HG02840 (cell line): ENCODE results near the gene CYB5R3.
"Not testable (repeated sequence)": the region's sequence is repeated elsewhere in the genome, so short reads cannot be mapped to it uniquely, and the experiment has no call there.

Experiments used
- ATAC-seq: cut with Tn5 transposase; IDR thresholded peaks from one replicate; pipeline ENCODE4 v1.9.1; 2021; ENCODE audit warnings: mild to moderate bottlenecking, moderate library complexity, moderate number of reproducible peaks; ENCODE audit not compliant: unreplicated experiment, low FRiP score

CYB5R3 gene

DNA sequence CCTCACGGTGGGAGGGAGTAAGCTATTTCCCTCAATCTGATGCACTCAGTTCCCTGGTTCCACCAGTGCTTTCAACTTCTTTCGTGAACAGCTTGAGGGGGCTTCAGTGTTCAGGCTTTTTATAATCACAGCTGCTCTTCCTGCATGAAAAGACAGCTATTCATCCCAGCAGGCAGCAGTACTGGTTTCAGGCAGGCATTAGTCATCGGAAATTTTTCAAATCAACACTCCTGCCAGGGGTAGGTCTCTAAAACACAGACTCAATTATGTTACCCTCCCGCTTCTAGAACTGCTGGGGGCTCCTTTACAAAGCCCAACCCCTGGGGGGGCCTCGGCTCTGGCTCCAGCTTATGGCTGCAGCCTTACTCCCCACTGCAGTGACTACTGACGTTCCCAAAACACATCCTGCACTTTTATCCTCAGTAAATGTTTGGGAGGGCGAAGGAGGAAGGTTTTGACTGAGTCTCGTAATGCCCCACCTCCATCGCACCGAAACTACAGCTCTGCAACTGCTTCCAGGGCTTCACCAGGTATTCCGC, 40.3 kb downstream of the CYB5R3 start:
- no peak for ATAC-seq

DNA sequence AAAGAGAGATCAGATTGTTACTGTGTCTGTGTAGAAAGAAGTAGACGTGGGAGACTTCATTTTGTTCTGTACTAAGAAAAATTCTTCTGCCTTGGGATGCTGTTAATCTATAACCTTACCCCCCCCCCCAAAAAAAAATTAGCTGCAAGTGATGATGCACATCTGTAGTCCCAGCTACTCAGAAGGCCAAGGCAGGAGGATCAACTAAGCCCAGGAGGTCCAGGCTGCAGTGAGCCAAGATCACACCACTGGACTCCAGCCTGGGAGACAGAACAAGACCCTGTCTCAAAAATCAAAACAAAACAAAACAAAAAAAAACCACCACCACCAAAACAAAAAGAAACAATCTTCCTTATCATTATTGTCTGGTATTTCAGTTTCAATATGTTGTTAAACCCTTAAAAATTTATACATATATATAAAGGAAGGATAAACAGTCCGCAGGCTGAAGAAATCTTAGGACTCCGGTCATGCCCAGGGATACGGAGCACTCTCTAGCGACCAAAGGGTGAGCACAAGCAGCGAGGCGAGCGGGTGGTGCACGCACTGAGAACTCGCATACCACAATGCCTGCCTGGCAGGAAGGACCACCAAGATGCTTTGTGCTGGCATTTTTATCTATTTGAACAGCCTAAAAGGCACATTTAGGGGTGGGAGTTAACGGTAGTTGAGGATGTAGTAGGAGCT, 40.9 kb downstream of the CYB5R3 start:
- no peak for ATAC-seq

DNA sequence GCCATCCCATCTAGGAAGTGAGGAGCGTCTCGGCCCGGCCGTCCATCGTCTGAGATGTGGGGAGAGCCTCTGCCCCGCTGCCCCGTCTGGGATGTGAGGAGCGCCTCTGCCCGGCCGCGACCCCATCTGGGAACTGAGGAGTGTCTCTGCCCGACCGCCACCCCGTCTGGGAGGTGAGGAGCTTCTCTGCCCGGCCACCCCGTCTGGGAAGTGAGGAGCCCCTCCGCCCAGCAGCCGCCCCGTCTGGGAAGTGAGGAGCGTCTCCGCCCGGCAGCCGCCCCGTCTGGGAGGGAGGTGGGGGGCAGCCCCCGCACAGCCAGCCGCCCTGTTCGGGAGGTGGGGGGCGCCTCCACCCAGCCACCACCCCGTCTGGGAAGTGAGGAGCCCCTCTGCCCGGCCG, 41.6 kb downstream of the CYB5R3 start:
- ATAC-seq = not testable (repeated sequence)

DNA sequence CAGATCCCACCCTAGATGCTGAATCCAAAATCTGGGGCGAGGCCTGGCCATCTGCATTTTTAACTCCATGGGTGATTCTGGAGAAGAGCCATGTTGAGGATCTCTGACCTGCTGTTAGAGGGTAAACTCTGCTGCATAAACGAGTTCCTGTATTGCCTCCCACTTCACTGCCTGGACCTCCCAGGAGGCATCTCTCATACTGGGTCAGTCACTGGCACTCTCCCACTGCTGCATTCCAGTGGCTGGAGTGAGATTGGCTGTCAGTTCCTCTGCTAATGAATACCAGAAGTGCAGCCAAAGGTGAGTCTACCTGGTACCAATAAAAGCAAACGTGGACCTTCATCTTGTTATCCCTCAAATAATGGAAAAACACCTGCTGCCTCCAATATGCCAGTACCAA, 44.8 kb downstream of the CYB5R3 start:
- no peak for ATAC-seq

DNA sequence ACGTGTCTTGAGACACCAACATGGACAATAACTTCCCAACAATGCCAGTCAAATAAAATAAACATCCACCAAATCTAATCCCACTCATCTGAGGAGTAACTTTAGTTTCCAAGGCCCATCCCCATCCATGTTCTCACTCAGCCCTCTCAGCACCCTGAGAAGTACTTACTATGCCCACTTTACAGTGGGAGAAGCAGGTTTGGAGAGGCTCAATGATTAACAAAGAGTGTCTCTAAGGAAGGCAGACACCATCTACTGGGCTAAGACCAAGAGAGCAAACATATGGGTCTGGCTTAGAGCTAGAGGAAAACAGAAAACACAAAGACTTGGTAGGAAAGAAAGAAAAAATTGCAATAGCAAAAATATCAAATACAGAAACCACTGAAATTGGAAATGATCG, 45.8 kb downstream of the CYB5R3 start:
- ATAC-seq = no peak

DNA sequence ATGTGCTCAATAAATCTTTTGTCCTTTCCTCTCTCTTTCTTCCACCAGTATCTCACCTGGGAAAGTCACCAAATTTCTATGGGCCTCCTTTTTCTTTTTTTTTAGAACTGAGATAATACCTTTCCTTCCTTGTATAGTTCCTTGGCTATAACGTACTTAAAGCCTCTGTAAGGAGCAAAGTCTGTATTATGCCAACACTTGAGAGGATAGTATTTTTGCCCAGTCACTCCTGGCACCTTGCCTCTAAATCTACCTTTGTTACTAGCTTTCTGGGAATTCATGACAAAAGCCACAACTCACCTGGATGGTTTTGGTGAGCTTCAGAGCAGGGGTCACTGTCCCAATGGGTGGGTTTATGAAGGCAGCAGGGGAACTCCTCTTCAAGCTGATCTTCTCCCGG, 46.7 kb downstream of the CYB5R3 start:
- no peak for ATAC-seq

DNA sequence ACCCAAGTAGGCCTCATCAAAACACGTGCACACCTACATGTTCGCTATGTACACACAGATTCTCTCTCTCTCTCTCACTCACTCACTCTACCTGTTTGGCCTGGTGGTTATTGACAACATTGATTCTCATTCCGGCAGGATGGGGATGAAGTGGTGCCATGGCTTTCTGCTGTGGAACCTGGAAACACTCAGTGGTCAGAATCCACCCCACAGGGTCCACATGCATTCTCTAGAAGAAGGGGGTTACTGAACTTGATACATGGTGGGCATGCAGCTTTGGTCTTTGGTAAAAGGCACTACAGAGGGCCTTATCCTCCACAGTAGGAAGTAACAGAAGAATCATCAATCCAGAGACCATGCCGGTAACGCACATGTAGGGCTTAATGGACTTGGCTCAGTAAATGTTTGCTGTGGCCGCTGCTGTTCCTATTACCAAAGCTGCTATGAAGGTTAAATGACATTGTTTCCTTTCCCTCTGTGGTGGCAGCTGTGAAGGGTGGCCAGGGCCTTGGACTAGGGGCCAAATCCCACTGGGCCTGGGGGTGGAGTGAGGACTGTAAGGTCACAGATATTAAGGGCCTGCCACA, 47.2 kb downstream of the CYB5R3 start:
- no peak for ATAC-seq

DNA sequence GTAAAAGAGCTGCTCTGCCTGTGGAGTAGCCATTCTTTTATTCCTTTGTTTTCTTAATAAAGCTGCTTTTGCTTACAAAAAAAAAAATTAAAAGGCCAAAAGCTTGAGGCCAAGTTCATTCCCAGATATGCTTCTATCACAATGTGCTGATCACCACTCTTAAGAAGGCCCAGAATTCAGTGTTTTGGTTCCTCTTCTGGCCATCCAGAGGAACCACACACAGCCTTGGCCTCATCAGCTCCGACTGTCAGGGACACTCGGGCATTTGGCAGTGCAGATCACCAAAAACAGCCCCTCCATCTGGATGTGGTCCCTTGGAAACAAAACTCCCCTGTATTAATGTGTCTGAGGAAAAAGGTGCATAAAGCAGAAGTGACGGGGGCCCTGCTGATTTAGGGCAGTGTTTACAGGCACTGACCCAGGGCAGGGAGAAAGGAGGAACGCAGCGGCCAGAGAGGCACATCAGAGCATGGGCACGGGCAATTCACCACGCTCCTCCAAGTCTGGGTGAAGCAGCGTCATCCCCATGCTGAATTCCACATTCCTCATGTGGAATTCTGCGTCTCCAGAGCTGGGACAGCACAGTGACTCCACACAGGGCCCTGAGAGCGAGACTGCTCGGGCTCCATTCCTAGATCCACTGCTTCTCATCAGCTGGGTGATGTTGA, 52.2 kb downstream of the CYB5R3 start:
- ATAC-seq = no peak

DNA sequence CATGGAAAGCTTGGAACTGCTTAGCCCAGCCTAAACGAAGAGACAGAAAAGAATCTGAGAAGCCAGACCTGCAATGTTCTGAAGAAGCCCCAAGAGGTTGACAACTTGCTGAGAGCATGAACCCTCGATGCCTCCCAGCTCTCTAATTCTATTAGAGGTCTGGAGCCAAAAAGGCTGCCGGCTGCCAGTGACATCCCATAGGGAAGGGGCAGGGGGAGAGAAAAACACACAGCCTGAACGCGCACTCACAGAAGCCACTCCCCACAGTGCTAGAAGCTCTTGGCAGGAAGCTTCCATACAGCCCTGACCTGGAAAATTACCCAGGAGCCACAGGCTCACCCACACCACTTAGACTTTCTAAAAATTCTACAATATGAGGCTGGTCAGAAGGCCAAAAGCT, 52.9 kb downstream of the CYB5R3 start:
- ATAC-seq = no peak

DNA sequence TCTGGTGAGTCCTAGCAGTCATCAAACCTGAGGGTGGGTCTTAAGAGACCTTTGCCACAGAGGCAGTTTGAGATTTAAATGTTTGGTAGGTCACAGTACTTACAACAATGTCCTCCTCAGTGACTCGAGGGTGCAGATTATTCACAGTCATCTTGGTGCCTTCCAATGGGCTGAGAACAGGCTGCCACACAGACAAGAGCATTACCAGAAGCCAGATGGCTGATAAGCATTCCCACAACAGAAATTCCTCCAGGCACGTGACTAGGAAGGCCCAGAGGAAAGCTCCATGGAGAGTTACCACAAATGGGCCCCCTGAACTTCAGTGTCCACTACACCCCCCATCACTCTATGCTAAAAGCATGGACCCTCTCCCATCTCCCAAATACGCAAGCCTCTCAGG, 53.8 kb downstream of the CYB5R3 start:
- ATAC-seq = no peak

DNA sequence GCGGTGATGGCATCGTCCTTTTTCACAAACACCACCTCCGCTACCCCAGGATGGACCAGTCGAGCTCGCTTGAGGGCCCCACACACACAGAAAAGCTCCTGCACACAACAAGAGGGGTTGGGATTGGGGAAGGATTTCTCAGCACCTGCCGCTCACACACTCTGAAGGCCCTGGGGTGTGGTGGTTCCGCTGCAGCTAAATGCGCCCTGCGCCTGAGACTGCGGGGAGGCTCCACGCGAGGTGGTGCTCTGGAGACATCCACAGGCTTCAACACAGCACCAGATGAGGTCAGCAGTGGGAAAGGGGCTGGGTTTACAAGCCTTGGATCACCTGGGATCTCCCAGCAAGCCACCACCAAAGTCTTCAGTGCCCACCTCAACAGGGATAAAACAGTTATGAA, 57.2 kb downstream of the CYB5R3 start:
- no peak for ATAC-seq

DNA sequence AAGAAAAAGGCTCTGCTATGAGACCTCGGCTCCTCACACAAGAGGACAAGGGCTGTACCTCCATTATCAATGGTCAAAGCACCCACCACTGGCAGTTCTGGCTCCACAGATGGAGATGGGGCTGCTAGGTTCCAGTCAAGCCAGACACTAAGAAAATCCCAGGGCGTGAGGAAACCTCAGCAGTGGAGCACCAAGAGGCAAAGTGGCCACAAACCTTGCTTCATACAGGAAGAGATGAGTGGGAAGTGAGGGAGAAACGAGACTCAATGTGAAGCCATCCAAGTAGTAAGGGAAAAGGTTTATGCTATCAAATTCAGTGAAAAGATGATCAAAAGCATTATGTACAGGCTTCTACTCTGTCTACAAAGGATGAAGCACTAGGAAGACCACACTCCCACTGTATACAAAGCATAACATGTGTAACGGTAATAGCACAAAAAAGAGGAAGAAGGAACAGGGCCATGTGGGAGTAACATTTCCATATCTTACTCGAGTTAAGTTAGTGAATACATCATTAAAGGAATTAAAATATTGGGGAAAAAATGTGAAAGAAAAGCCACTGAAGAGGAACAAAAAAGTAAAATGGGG, 61.5 kb downstream of the CYB5R3 start:
- ATAC-seq = no peak

DNA sequence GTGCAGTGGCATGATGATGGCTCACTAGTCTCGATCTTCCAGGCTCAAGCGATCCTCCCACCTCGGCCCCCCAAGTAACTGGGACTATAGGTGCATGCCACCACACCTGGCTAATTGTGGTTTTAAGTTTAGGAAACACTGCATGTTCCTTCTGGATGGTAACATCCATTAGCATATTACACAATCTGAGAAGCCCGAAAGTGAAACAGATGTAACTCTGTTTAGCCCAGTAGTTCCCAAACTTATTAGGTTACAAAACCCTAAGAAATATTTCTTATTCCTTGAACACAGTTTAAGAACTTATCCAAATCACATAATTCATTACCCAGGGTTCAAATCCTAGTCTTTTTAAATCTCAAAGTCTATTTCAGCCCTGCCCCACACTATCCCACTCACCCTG, 62.8 kb downstream of the CYB5R3 start:
- ATAC-seq = no peak

DNA sequence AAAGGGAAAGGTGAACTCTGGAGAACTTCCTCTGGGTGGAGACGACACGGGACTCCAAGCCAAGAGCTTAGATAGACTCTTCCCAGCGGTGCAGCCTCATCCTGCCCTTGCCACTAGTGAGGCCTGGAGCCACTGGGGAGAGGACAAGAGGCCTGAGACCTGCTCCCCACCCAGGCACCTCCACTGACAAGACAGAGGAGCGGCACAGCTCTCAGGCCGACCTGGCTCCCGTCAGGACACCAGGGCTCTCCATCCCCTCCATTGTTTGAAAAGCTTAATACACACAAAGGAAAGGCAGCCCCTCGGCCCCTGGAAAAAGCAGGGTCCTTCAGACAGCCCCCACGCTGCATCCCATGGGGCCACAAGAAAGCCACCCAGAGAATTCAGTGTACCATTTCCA, 64.1 kb downstream of the CYB5R3 start:
- ATAC-seq = no peak

DNA sequence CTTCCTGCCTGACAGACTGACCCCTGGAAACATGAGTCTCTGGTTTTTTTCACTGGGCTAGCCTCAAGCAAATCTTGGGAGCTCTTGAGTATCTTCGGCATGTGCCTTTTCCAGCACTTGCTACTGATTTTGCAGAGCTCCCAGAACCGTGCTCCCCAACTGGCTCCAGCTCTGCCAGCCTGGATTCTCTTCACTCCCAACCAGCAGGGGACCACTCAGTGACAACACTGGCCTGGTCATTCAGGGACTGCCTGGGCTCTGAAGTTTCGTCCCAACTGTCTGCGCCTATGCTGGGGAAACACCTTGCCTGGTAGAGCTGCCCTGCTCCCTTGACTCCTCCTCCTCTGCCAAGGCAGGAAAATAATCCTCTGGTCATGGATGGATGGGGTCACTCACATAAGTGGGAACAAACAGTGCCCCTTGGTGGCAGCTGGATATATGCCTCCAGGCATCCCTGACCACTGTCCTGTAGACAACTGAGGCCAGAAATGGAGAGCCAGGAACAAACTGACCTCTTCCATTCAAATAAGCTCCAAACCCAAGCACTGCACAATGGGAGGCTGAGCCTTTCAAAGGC, 64.7 kb downstream of the CYB5R3 start:
- ATAC-seq = no peak

DNA sequence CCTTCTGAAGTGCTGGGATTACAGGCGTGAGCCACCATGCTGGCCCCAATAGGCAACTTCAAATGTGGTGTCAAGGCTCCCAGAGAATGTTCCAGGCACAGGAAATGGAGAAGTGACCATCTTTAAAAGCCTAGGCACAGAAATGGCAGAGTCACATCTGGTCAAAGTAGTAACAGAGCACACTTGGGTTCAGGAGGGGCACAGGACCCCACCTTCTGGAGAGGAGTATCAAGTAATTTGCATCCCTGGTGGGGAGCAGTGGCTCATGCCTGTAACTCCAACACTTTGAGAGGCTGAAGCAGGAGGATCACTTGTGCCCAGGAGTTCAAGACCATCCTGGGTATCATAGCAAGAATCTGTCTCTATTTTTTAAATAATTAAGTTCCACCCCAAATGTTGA, 66.2 kb downstream of the CYB5R3 start:
- ATAC-seq = no peak

DNA sequence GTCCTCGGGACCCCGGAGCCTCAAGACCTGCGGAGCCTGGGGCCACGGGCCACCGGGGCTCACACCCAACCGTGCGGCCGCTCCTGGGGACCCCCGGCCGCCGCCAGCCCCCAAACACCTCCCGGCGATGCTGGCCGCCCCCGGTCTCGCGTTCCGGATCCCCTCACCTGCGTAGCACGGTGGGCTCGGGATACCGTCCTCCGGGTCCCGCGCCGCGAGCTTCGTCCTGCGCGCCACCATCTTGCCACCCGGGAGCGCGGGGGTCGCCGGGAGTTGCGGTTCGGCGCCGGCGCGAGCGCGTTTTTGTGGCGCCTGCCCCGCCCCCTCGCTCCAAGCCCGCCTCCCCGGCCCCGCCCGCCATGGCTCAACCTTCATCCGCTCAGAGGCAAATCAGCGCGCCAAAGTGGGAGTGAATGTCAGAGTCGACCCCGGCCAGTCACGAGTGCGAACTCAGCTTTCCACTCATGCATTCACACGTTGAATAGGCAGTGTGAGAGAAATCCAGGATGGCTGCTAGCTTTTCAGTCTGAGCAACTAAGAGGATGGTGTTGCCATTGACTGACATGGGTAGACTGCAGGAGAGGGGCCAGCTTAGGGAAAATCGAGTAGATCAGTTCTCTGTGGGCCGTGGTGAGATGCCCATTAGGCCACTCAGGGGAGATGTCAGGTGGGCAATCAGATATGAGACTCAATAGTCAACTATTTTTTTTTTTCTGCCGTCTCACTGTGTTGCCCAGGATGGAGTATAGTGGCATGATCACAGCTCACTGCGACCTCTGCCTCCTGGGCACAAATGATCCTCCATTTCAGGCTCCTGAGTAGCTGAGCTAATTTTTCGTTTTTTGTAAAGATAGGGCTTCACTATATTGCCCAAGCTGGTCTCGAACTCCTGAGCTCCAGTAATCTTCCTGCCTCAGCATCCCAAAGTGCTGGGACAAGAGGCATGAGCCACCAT, 67.2 kb downstream of the CYB5R3 start:
- ATAC-seq = peak; percentile 55

DNA sequence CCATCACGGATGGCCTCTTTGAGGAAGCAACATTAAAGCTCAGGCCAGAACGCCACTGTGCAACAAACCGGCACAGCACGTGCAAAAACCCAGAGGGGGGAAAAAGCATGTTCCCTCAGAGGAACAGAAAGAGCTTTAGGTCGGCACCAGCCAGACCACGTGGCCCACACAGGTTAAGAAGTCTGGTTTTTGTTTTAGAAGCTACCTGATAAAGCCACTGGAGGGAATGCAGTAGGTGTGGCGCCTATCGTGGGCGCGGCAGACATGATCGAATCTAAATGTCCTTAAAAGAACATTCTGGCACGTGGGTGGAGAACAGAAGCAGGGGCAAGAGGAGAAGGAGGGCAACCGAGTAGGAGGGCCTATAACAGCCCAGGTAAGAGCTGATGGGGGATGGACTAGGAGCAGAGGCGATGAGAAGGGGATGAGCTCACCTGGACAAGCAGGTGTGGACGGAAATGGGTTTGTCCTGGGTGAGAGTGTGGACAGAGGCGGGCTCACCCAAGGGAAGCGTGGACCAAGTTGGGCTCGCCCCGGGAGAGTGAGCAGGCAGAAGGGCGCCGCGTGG, 67.9 kb downstream of the CYB5R3 start:
- not testable (repeated sequence) for ATAC-seq

DNA sequence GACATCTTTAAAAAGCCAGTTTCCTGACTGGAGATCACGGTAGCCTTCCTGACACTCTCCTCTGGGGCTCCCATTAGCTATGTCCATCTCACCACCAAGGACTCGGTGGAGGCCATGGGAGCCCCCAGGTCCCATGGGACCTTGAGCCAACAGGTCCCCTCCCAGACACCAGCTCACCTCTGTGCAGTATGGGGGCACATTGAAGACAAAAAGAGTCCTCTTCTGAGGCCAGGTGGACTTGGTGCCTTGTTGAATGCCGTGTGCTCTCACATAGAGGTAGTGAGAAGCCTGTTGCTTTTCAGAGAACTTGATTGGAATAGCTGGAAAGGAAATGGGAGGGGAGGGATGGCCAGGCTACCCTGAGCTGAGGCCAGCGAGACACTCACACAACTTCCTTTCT, 69.2 kb downstream of the CYB5R3 start:
- ATAC-seq = not testable (repeated sequence)
